Skeletal muscle tissue (tissue), 4 donors: Measurements from ENCODE around the gene GRM2. TPM values are rescaled to one million over a fixed set of nuclear protein-coding genes. Genes with fewer than 3 reads are reported as not detected.

Experiments used
- H3K27ac ChIP-seq: one replicate; pipeline ENCODE4 v1.7.0; 2013; ENCODE audit warnings: mild to moderate bottlenecking, low read depth, low read length, inconsistent platforms
- H3K27me3 ChIP-seq, 3 donors: one replicate each; pipeline ENCODE4 v1.7.0; 2013; ENCODE audit warnings: low read length in 3 of 3; ENCODE audit not compliant: control insufficient read depth in 3 of 3, insufficient read depth in 3 of 3
- H3K36me3 ChIP-seq, 3 donors: one replicate each; pipeline ENCODE4 v1.7.0; 2013; ENCODE audit warnings: low read length in 3 of 3; ENCODE audit not compliant: control insufficient read depth in 3 of 3, insufficient read depth in 3 of 3
- H3K4me1 ChIP-seq, 3 donors: one replicate each; pipeline ENCODE4 v1.7.0; 2013; ENCODE audit warnings: low read length in 3 of 3, mild to moderate bottlenecking in 3 of 3; ENCODE audit not compliant: control insufficient read depth in 3 of 3, insufficient read depth in 3 of 3
- H3K4me3 ChIP-seq, 3 donors: one replicate each; pipeline ENCODE4 v1.7.0; 2013; ENCODE audit warnings: low read length in 3 of 3
- H3K9ac ChIP-seq, 3 donors: one replicate each; pipeline ENCODE4 v1.7.0; 2013; ENCODE audit warnings: low read length in 3 of 3, mild to moderate bottlenecking in 3 of 3, moderate library complexity in 2 of 3, low read depth in 1 of 3
- H3K9me3 ChIP-seq, 3 donors: one replicate each; pipeline ENCODE4 v1.7.0; 2013; ENCODE audit warnings: low read length in 3 of 3; ENCODE audit not compliant: control insufficient read depth in 3 of 3
- total RNA-seq: library from RNA; depleted of rRNA; stranded (reverse); fragments of >200 nt; gene quantifications from one replicate; pipeline ENCODE4 v1.2.3, GENCODE V29; 2014
- donor health status: Osteomylitis.

GRM2 gene
- total RNA-seq, 1 donor from 2014 or later, result not detected

GRCh38 chr3:51703068-51703760 lies 3.7 kb upstream of the GRM2 start:
- H3K4me3 ChIP-seq, result no peak overlapping the region
- H3K27ac ChIP-seq, result no peak overlapping the region
- no peak overlapping the region for H3K9ac ChIP-seq
- H3K27me3 ChIP-seq, result no peaks in the 10 kb centered on the region
- H3K9me3 ChIP-seq, result no peaks in the 10 kb centered on the region
- peaks cover 0 to 3% (median 3%) of the 10 kb centered on the region in 3 donors for H3K4me1 ChIP-seq
- H3K36me3 ChIP-seq, result peaks cover 45 to 51% (median 50%) of the 10 kb centered on the region in 3 donors

- Histone ChIP-seq H3K27ac (no peak overlapping the region), H3K9ac (no peak overlapping the region), H3K4me3 (no peak overlapping the region), H3K36me3 (peaks cover 40 to 46% (median 44%) of the 10 kb centered on the region in 3 donors), H3K9me3 (no peaks in the 10 kb centered on the region), H3K4me1 (peaks cover 0 to 3% (median 3%) of the 10 kb centered on the region in 3 donors), H3K27me3 (no peaks in the 10 kb centered on the region)
Observed at GRCh38 chr3:51703761-51704510, 2.9 kb upstream of the GRM2 start.

DNA sequence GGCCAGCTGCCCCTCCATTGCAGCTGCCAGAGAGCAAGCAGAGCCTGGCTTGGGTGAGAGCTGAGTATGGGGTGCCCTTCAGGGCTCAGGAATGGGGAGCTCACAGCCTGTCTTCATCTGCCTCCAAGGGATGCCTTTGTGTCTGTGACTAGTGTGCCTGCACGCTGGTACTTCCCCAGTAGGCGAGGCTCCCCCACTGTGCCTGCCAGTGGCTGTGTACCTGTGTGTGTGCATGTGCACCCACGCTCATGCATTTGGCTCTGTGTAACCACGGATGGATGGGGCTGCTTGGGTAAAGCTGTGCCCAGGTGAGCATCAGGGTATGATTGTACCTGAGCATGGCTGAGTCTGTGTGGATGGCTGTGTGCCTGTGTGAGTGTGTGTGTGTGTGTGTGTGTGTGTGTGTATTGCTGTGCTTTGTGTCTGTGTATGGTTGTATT lies 2.3 kb upstream of the GRM2 start:
- no peaks in the 10 kb centered on the region for H3K27me3 ChIP-seq
- no peak overlapping the region for H3K27ac ChIP-seq
- H3K4me3 ChIP-seq, result no peak overlapping the region
- no peak overlapping the region for H3K9ac ChIP-seq
- H3K36me3 ChIP-seq, result peaks cover 35 to 40% (median 40%) of the 10 kb centered on the region in 3 donors
- H3K9me3 ChIP-seq, result no peaks in the 10 kb centered on the region
- peaks cover 0 to 3% (median 3%) of the 10 kb centered on the region in 3 donors for H3K4me1 ChIP-seq

DNA sequence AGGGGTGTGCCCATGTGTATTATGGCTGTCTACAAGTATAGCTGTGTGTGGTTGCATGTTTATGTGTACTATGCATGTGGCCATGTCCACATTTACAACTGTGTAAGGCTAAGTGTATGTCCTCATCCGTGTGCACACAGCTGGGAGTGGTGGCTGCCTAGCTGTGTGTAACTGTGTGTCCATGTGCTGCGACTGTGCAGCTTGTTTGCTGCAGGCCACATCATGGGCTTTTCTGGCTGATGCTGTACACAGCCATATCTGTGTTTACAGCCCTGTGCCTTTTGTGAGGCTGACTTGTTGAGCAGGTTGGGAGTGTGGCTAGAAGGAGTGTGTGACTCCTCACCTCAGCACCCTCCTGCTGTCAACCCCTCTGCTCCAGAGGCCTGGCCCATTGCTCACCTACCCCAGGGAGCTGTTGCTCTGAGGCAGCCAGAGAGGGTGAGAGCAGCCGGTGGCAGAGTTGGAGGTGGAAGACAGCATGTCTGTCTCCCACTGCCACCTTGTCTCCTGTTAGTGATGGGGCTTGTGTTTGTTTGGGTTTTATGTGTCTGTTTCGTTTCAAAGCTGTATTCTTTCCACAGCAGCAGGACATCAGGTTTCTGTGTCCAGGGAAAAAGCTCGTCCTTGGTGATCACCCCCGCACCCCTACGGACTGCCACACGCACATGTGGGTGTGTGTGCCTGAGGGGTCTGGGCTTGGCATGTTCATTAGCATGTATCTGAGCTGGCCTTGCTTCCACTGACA lies 1.4 kb upstream of the GRM2 start:
- H3K4me1 ChIP-seq, result peaks cover 0 to 3% (median 3%) of the 10 kb centered on the region in 3 donors
- H3K9me3 ChIP-seq, result no peaks in the 10 kb centered on the region
- H3K36me3 ChIP-seq, result peaks cover 26 to 32% (median 31%) of the 10 kb centered on the region in 3 donors
- no peak overlapping the region for H3K9ac ChIP-seq
- H3K4me3 ChIP-seq, result no peak overlapping the region
- H3K27ac ChIP-seq, result no peak overlapping the region
- H3K27me3 ChIP-seq, result no peaks in the 10 kb centered on the region

GRCh38 chr3:51706021-51706485 lies 815 bp upstream of the GRM2 start:
- no peaks in the 10 kb centered on the region for H3K27me3 ChIP-seq
- no peaks in the 10 kb centered on the region for H3K9me3 ChIP-seq
- H3K36me3 ChIP-seq, result peaks cover 23 to 31% (median 25%) of the 10 kb centered on the region in 3 donors
- peaks cover 0 to 3% (median 3%) of the 10 kb centered on the region in 3 donors for H3K4me1 ChIP-seq
- no peak overlapping the region for H3K4me3 ChIP-seq
- H3K9ac ChIP-seq, result no peak overlapping the region
- no peak overlapping the region for H3K27ac ChIP-seq

- peaks cover 15 to 18% (median 17%) of the 10 kb centered on the region in 3 donors for H3K36me3 ChIP-seq
- no peaks in the 10 kb centered on the region for H3K9me3 ChIP-seq
- peaks cover 0 to 3% (median 3%) of the 10 kb centered on the region in 3 donors for H3K4me1 ChIP-seq
- H3K9ac ChIP-seq, result no peak overlapping the region
- no peaks in the 10 kb centered on the region for H3K27me3 ChIP-seq
- no peak overlapping the region for H3K27ac ChIP-seq
- H3K4me3 ChIP-seq, result no peak overlapping the region
Observed at GRCh38 chr3:51708216-51708845, 1.5 kb downstream of the GRM2 start.

- Histone ChIP-seq H3K4me1 (peaks cover 0 to 3% (median 3%) of the 10 kb centered on the region in 3 donors), H3K4me3 (no peak overlapping the region), H3K27ac (no peak overlapping the region), H3K27me3 (no peaks in the 10 kb centered on the region), H3K9me3 (no peaks in the 10 kb centered on the region), H3K9ac (no peak overlapping the region), H3K36me3 (peaks cover 13 to 17% (median 14%) of the 10 kb centered on the region in 3 donors)
Observed at GRCh38 chr3:51709004-51709420, 2.1 kb downstream of the GRM2 start.

- Histone ChIP-seq H3K4me3 (no peak overlapping the region), H3K9ac (no peak overlapping the region), H3K27me3 (no peaks in the 10 kb centered on the region), H3K4me1 (peaks cover 0 to 3% (median 3%) of the 10 kb centered on the region in 3 donors), H3K36me3 (peaks cover 8 to 12% (median 8%) of the 10 kb centered on the region in 3 donors), H3K9me3 (no peaks in the 10 kb centered on the region), H3K27ac (no peak overlapping the region)
Observed at GRCh38 chr3:51709675-51710074, 2.8 kb downstream of the GRM2 start.

GRCh38 chr3:51710631-51711351 lies 3.9 kb downstream of the GRM2 start:
- Histone ChIP-seq H3K36me3 (peaks cover 0 to 3% (median 1%) of the 10 kb centered on the region in 3 donors), H3K27me3 (no peaks in the 10 kb centered on the region), H3K27ac (no peak overlapping the region), H3K9me3 (no peaks in the 10 kb centered on the region), H3K9ac (no peak overlapping the region), H3K4me1 (peaks cover 0 to 3% (median 3%) of the 10 kb centered on the region in 3 donors), H3K4me3 (no peak overlapping the region)
